Measurements from ENCODE around the gene CHAF1A.

CHAF1A gene

DNA sequence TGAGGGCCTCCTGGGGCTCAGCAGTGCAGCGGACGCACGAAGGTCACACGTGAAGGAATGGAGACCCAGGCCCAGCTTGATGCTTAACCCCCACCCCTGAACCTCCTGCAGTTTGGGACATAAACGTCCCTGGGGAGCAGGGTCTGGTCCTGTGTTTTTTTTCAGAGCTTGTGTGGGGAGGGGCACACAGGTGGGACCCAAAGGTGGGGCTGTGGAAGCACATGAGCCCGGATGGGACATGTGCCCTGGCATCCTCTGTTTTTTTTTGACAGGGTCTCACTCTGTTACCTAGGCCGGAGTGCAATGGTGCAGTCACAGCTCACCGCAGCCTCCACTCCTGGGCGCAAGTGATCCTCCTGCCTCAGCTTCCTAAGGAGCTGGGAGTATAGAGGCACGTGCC lies 34.7 kb downstream of the CHAF1A start:
- DNase-seq (ENCODE audit: low read depth in 2 of 2, low spot score in 1 of 2) = no peak

- no peak for DNase-seq (ENCODE audit: low read depth in 2 of 2, low spot score in 1 of 2)
Measured at GRCh38 chr19:4439243-4439642, 36.8 kb downstream of the CHAF1A start.

- no peak for DNase-seq (ENCODE audit: low read depth in 2 of 2, low spot score in 1 of 2)
Measured at GRCh38 chr19:4441994-4442818, 39.8 kb downstream of the CHAF1A start.

- DNase-seq (ENCODE audit: low read depth in 2 of 2, low spot score in 1 of 2) = no peak
Measured at GRCh38 chr19:4442819-4443146, 40.3 kb downstream of the CHAF1A start.

DNA sequence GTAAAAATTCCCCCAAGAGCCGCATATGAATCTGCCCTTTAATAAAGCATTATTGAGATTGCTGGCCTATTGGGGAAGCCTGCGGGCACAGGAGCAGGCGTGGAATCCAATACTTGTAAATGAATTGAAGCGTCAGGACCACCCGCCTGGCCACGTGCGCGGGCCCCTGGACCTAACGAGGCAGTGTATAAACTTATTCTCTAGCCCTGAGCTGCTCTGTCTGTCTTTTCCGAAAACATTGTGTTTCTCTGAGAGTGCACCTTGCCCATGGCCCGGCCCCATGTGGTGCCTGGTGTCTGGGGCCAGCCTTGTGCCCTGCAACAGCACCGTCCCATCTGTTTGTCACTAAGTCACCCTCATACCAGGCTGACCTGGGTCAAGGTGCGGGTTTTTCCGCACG lies 40.7 kb downstream of the CHAF1A start:
- no peak for DNase-seq (ENCODE audit: low read depth in 2 of 2, low spot score in 1 of 2)

DNA sequence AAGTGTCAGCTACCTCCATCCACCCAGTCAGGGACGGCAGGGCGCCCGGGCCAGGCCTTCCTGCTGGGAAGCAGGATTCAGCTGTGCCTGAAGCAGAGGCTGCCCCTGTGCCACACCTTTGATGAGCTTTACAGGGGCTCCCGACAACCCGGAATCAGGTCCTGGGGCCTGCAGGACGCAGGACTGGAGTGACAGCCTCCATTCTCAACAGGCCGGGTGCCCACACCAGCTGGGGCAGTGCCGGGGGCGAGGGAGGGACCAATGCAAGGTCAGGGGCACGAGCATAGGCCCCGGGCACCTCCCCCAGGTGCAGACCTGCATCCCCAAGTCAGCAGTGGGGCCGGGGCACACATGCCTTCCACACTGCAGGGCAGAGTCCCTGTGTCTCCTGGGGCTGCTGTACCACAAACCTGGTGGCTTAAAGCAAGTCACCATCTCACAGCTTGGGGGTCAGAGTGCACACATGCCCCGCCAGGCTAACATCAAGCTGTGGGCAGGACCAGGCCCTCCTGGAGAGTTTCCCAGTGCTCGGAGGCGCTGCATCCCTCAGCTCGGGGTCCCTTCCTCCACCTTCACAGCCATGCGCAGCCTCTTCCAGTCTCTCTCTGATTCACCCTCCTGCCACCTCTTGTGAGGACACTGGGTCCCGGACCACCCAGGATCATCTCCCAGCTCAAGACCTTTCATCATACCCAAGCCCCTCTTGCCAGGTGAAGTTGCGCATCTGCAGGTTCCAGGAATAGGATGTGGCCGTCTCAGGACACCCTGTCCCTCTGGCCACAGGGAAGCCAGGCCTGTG lies 41.7 kb downstream of the CHAF1A start:
- no peak for DNase-seq (ENCODE audit: low read depth in 2 of 2, low spot score in 1 of 2)

- no peak for DNase-seq (ENCODE audit: low read depth in 2 of 2, low spot score in 1 of 2)
Measured at GRCh38 chr19:4444765-4445741, 42.6 kb downstream of the CHAF1A start.

DNA sequence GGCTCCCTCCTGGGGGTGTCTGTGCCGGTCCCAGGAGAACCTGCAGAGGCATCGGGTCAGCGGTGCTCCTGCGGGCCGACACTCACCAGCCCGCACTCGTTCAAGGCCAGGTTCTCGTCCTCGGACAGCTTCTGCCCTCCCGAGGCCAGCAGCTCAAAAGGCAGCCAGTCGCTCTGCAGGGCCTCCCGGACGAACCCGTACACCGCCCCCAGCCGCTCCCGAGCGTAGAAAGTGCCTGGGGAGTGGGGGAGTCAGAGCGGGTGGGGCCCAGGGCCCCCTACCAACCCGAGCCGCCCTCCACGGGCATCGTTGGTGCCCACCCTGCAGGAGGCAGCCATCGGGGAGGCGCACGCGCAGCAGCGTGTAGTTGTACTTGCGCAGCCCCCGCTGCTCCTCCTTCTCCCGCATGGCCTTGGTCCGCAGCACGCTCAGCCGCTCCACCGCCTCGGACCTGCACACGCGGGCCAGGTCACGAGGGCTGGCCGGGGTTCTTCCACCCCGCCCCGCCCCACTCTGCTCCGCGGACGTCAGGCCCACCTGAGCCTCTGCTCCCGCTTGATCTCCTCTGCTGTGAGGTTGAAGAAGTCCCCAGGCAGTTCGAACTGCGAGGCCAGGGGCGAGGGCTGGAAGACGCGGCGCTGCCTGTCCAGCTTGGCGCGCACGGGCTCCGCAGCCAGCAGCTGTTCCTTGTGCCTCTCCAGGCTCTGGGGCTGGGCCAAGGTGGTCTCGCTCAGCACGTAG lies 43.7 kb downstream of the CHAF1A start:
- no peak for DNase-seq (ENCODE audit: low read depth in 2 of 2, low spot score in 1 of 2)

DNA sequence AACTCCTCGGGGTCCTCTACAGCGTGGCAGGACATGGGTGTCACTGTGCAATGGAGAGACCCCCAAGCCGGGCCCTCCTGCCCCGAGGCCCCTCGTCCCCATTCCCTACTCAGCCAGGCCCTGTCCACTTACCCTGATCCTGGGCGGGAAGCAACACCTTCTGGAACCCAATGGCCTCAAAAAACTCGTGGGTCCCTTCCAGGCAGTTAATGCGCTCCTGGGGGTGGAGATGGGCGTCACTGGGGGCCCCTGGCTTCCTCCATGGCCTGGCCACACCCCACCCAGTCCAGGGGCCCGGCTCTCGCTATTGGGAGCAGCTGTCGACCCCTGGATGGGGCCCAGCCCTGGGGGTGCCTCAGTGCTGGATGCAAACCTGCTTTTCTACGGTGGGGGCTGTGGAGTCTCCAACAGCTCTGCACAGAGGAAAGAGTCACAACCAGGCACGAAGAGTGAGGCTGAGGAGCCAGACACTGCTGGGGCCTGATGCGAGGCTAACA lies 44.3 kb downstream of the CHAF1A start:
- no peak for DNase-seq (ENCODE audit: low read depth in 2 of 2, low spot score in 1 of 2)

DNA sequence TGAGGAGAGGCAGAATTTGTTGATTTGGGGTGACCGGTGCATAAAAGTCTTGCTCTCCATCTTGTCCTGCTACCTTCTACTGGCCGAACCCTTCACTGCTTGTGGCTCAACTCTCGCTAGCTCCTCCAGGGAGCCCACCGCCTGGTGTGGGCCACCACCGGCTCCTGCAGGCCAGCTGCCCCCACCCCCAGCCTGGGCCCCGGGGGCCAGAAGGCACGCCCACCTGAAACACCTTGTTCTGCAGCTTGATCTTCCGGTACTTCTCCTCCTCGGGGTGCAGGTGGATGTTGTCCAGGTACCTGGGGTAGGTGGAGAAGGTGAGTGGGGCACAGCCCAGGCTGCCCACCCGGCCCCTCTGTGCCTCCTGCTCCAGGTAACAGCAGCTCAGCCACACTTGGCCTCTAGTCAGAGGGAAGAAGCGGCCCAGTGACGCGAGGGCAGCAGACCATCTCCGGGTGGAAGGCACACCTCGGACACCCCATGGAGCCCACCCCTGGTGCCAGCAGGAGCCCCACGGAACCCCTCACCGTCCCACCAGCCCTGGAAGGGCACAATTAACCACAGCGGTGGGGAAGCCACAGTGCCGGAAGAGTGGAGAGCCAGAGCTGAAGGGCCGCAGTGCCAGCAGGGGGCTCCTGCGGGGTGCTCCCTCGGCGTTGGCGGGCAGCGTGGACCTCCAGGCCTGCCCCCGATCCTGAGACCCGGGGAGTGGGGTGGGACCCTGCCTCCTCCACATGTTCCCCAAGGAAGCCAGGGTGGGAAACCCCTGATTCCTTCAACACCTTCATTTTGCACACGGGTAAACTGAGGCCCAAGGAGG lies 45.1 kb downstream of the CHAF1A start:
- DNase-seq (ENCODE audit: low read depth in 2 of 2, low spot score in 1 of 2) = no peak

DNA sequence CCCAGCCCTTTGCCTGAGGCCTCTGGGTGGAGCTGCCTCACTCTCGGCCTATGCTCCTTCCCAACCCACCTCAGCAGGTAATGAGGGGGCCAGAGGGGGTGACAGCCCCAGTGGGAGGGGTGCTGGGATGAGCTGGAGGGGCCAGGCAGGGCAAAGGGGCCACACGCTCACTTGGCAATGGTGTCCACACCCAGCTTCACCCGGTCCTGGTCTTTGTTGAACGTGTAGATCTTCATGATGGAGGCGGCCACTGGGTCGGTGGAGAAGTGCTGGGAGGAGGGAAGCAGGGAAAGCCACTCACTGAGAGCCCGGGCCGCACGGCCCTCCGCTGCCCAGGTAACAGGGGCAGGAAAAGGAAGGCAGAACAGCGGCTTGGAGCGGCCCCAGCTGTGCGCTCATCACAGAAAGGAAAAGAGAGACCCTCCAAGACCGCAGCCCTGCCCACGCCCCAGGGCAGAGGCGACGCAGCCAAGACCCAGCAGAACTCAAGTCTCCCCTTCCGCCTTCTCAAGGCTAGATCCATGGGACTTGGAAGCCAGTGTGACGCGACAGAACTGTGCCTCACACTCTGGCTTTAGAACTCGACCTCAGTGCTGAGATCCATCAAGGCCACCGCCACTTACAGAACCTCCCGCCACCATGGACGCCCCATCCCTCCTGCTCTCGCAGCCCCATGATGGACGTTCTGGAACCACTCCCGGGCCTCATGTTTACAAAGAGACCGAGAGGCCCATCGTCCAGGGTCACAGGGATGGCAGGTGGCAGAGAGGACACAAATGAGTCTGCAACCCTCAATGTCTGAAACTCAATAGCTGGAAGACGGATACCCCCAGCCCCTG lies 45.9 kb downstream of the CHAF1A start:
- DNase-seq (ENCODE audit: low read depth in 2 of 2, low spot score in 1 of 2) = no peak

GRCh38 chr19:4449022-4449638 lies 46.7 kb downstream of the CHAF1A start:
- DNase-seq (ENCODE audit: low read depth in 2 of 2, low spot score in 1 of 2) = no peak

DNA sequence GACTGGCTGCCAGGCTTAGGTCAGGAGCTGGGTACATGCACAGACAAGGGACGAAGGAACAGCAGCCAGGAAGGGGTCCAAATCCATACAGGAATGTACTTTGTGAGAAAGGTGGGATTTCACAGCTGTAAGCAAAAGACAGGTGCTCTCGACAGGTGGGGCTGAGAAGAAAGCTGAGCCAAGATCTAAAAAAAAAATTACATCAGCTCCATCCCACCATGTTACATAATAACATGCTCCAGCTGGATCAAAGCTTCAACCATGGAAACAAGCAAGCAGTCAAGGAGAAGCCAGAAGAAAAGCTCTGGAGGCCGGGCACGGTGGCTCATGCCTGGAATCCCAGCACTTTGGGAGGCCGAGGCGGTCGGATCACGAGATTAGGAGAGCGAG lies 47.2 kb downstream of the CHAF1A start:
- no peak for DNase-seq (ENCODE audit: low read depth in 2 of 2, low spot score in 1 of 2)

GRCh38 chr19:4452230-4452990 lies 50.0 kb downstream of the CHAF1A start:
- no peak for DNase-seq (ENCODE audit: low read depth in 2 of 2, low spot score in 1 of 2)

GRCh38 chr19:4453232-4454179 lies 51.1 kb downstream of the CHAF1A start:
- DNase-seq (ENCODE audit: low read depth in 2 of 2, low spot score in 1 of 2) = no peak
